K562 (cell line): ENCODE data around the gene NAA10. TPM values are rescaled to one million over a fixed set of nuclear protein-coding genes. Genes with fewer than 3 reads are reported as not detected.

Experiments
- CEBPG ChIP-seq, 3 experiments: fragments of 200-800 bp in 1 of 3; sonication (Bioruptor generic) in 1 of 3; sonication (generic) in 1 of 3; formaldehyde crosslinking in 1 of 3; IDR thresholded peaks in 2 of 3; conservative IDR thresholded peaks in 1 of 3; 2 replicates each; pipeline versions ENCODE4 v1.6.1 to v1.8.0; 2016 to 2022; ENCODE audit warnings: missing compliant biosample characterization in 2 of 3, missing genetic modification characterization in 2 of 3, mild to moderate bottlenecking in 1 of 3, missing genetic modification reagents in 1 of 3
- CTCF ChIP-seq, 3 experiments: IDR thresholded peaks in 2 of 3; conservative IDR thresholded peaks in 1 of 3; 2 replicates each; pipeline ENCODE4 v1.5.1; 2011 to 2012; ENCODE audit warnings: low read length in 3 of 3, mild to moderate bottlenecking in 3 of 3, control low read depth in 2 of 3, improper control_type of control experiment in 1 of 3, inconsistent platforms in 1 of 3, low read depth in 1 of 3, mixed read lengths in 1 of 3, moderate library complexity in 1 of 3; ENCODE audit not compliant: insufficient read depth in 2 of 3
- GABPB1 ChIP-seq: sonication (generic); formaldehyde crosslinking; IDR thresholded peaks from 2 replicates; pipeline ENCODE4 v1.8.0; 2022; ENCODE audit warnings: mild to moderate bottlenecking, missing genetic modification reagents
- RAD21 ChIP-seq, 2 experiments: fragments of 250-450 bp in 1 of 2; fragments of 450-650 bp in 1 of 2; sonication (Bioruptor Pico) in 1 of 2; formaldehyde crosslinking in 1 of 2; IDR thresholded peaks in 1 of 2; conservative IDR thresholded peaks in 1 of 2; 2 replicates each; pipeline versions ENCODE4 v1.4.0 to v1.8.0; 2020 to 2022; ENCODE audit warnings: mild to moderate bottlenecking in 2 of 2, moderate library complexity in 1 of 2
- YBX1 ChIP-seq: fragments of 450-650 bp; IDR thresholded peaks from 2 replicates; pipeline ENCODE4 v1.7.1; 2016; ENCODE audit warnings: mild to moderate bottlenecking
- ZNF592 ChIP-seq: fragments of 450-650 bp; IDR thresholded peaks from 2 replicates; pipeline ENCODE4 v1.6.1; 2017; ENCODE audit warnings: antibody characterized with exemption, mild to moderate bottlenecking
- polyA plus RNA-seq, 8 experiments: library from polyadenylated mRNA; depleted of rRNA in 4 of 8; stranded (reverse) in 5 of 8; unstranded in 3 of 8; fragments of >200 nt; fragmentation: Nextera tagmentation in 2 of 8; fragmentation: Illumina TruSeq in 1 of 8; extraction: Ambion mirVana in 2 of 8; extraction: Trizol in 1 of 8; gene quantifications; 2 replicates each; pipeline versions ENCODE4 v1.2.1 to v1.2.3, GENCODE V29; 2011 to 2014; ENCODE audit warnings: inconsistent platforms in 1 of 8, missing spikeins in 1 of 8
- total RNA-seq, 7 experiments: library from RNA; depleted of rRNA in 6 of 7; stranded (reverse); fragments of >200 nt in 6 of 7; fragmentation: Illumina TruSeq in 2 of 7; extraction: Trizol in 2 of 7; gene quantifications; 2 replicates each; pipeline versions ENCODE4 v1.2.1 to v1.2.3, GENCODE V29; 2011 to 2021; ENCODE audit warnings: low replicate concordance in 1 of 7

NAA10 gene
- total and polyA plus RNA-seq, 9 of the 15 experiments (the other 6 are each of a cell fraction or from before 2014, with no cell fraction given), result 11.1 to 250 (median 134) TPM

- TF ChIP-seq RAD21 (CRISPR knock-in tag; conservative IDR thresholded peaks at IDR 0.05 in 1 of 2, IDR thresholded peaks at IDR 0.05 in 1 of 2) (peak; percentile 32 to 66; a peak in 3 of 4 replicates), YBX1 (no peak), CEBPG (CRISPR knock-in tag; IDR thresholded peaks at IDR 0.05) (peak; percentile 64; the same call in 1 of the 2 replicates), CEBPG (tag; conservative IDR thresholded peaks at IDR 0.05 in 1 of 2, IDR thresholded peaks at IDR 0.05 in 1 of 2) (no peak), CTCF (IDR thresholded peaks at IDR 0.05 in 2 of 3, conservative IDR thresholded peaks at IDR 0.05 in 1 of 3; ENCODE audit: insufficient read depth in 2 of 3, low read depth in 1 of 3, low read length in 3 of 3) (peak; percentile 58 to 60 (median 59)), GABPB1 (0 out of 2 replicates have a peak, but pooled peaks have one; percentile 25), ZNF592 (peak; percentile 42; the same call in 1 of the 2 replicates)
Measured at GRCh38 chrX:153924149-153924861, 10.5 kb downstream of the NAA10 start (continued).
